OCI-LY7 (cell line): ENCODE measurements around the gene NAV2. TPM values are rescaled to one million over a fixed set of nuclear protein-coding genes. Genes with fewer than 3 reads are reported as not detected.
"Not testable (repeated sequence)": the region's sequence is repeated elsewhere in the genome, so short reads cannot be mapped to it uniquely, and the experiment has no call there.

Experiments
- BruUV-seq: library from RNA; stranded (reverse); fragments of 400-500 nt; replicated peaks from 2 replicates; lab custom pipeline; 2021; lab: Mats Ljungman, UMichigan
- CTCF ChIA-PET: fragments of 300-600 bp; sonication (Branson Sonifier 250); formaldehyde crosslinking; loops from one replicate; lab custom pipeline; 2022; ENCODE audit warnings: antibody characterized with exemption; ENCODE audit not compliant: unreplicated experiment; lab: Charles Lee
- POLR2A ChIA-PET: fragments of 300-600 bp; sonication (Branson Sonifier 250); formaldehyde crosslinking; loops from one replicate; lab custom pipeline; 2022; ENCODE audit warnings: antibody characterized with exemption; lab: Charles Lee
- DNase-seq: peaks from one replicate; pipeline ENCODE4 v3.0.0-alpha.2; 2015; ENCODE audit warnings: low spot score
- H2AFZ ChIP-seq: fragments of 200-600 bp; sonication (generic), shearing (Covaris generic); 2 replicates; pipeline ENCODE4 v1.6.1; 2014; ENCODE audit warnings: mild to moderate bottlenecking, antibody characterized with exemption, low read length, moderate library complexity
- H3K27ac ChIP-seq: fragments of 200-600 bp; sonication (generic); 2 replicates; pipeline ENCODE4 v1.5.1; 2014; ENCODE audit warnings: mixed run types, low read depth, mild to moderate bottlenecking, moderate library complexity, low read length, inconsistent platforms; ENCODE audit not compliant: poor library complexity, severe bottlenecking
- H3K36me3 ChIP-seq: fragments of 200-600 bp; sonication (generic); 2 replicates; pipeline ENCODE4 v1.6.1; 2014; ENCODE audit warnings: mild to moderate bottlenecking, antibody characterized with exemption, low read length, moderate library complexity, mixed read lengths; ENCODE audit not compliant: insufficient read depth
- H3K4me1 ChIP-seq: fragments of 200-600 bp; sonication (generic); 2 replicates; pipeline ENCODE4 v1.5.1; 2014; ENCODE audit warnings: mild to moderate bottlenecking, low read length; ENCODE audit not compliant: insufficient read depth, poor library complexity, severe bottlenecking
- H3K4me2 ChIP-seq: fragments of 200-600 bp; sonication (generic); 2 replicates; pipeline ENCODE4 v1.6.1; 2014; ENCODE audit warnings: mild to moderate bottlenecking, low read length
- H3K4me3 ChIP-seq: fragments of 200-600 bp; sonication (generic); 2 replicates; pipeline ENCODE4 v1.5.1; 2014; ENCODE audit warnings: mild to moderate bottlenecking, low read depth, low read length; ENCODE audit not compliant: poor library complexity, severe bottlenecking
- H3K79me2 ChIP-seq: fragments of 200-600 bp; sonication (generic); 2 replicates; pipeline ENCODE4 v1.6.1; 2016; ENCODE audit warnings: low read depth, mild to moderate bottlenecking, low read length, moderate library complexity, mixed read lengths; ENCODE audit not compliant: insufficient read depth
- H3K9me2 ChIP-seq: fragments of 200-600 bp; sonication (generic); 2 replicates; pipeline ENCODE4 v1.6.1; 2016; ENCODE audit warnings: mild to moderate bottlenecking, low read length, mixed read lengths; ENCODE audit not compliant: insufficient read depth
- H3K9me3 ChIP-seq: fragments of 200-600 bp; sonication (generic); 2 replicates; pipeline ENCODE4 v1.6.1; 2014; ENCODE audit warnings: mild to moderate bottlenecking, mixed run types, low read length, mixed read lengths
- H4K20me1 ChIP-seq: fragments of 200-600 bp; sonication (generic); 2 replicates; pipeline ENCODE4 v1.6.1; 2014; ENCODE audit warnings: mild to moderate bottlenecking, antibody characterized with exemption, low read length, moderate library complexity, mixed read lengths; ENCODE audit not compliant: insufficient read depth
- EZH2phosphoT487 ChIP-seq: fragments of 200-600 bp; sonication (generic); IDR thresholded peaks from 2 replicates; pipeline ENCODE4 v1.6.1; 2018; ENCODE audit warnings: low read depth, borderline replicate concordance, mild to moderate bottlenecking, mixed run types, antibody characterized with exemption, low read length, moderate library complexity, mixed read lengths
- intact Hi-C: fragments of 100-400 bp; cut with micrococcal nuclease; formaldehyde crosslinking; loops from one replicate; pipeline ENCODE4 v1.10.0; 2022; ENCODE audit not compliant: unreplicated experiment
- total RNA-seq, 2 experiments: library from RNA; depleted of rRNA in 1 of 2; stranded (reverse); fragments of >200 nt in 1 of 2; shearing (Covaris generic) in 1 of 2; gene quantifications; 2 replicates each; pipeline ENCODE4 v1.2.3, GENCODE V29; 2014 to 2022
- TF ChIP-seq, protein P1 (sequence below): fragments of 200-600 bp; sonication (generic); conservative IDR thresholded peaks from 2 replicates; pipeline ENCODE4 v1.5.1; 2014; ENCODE audit warnings: mild to moderate bottlenecking, antibody characterized with exemption, low read length, moderate library complexity, mixed read lengths

The NAV2 gene
- total RNA-seq, 2 experiments from 2014 or later: 0.06 to 0.68 TPM

DNA sequence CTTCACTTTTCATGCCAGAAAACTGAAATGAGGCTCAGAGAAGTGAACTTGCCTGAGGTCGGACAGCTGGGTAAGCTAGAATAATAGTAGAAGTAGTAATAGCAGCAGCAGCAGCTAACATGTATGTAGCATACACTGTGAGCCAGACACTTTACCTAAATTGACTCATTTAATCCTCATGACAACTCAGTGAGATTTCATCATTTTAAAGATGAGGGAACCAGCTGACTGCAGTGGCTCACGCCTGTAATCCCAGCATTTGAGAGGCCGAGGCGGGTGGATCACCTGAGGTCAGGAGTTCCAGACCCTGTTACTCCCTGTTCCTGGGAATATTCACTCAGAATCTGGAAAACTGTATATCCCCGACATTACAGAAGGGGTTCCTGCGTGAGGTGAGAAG lies 293.1 kb downstream of the NAV2 start:
- no peak for DNase-seq
- TF ChIP-seq EZH2phosphoT487: no peak
- TF ChIP-seq, protein P1, sequence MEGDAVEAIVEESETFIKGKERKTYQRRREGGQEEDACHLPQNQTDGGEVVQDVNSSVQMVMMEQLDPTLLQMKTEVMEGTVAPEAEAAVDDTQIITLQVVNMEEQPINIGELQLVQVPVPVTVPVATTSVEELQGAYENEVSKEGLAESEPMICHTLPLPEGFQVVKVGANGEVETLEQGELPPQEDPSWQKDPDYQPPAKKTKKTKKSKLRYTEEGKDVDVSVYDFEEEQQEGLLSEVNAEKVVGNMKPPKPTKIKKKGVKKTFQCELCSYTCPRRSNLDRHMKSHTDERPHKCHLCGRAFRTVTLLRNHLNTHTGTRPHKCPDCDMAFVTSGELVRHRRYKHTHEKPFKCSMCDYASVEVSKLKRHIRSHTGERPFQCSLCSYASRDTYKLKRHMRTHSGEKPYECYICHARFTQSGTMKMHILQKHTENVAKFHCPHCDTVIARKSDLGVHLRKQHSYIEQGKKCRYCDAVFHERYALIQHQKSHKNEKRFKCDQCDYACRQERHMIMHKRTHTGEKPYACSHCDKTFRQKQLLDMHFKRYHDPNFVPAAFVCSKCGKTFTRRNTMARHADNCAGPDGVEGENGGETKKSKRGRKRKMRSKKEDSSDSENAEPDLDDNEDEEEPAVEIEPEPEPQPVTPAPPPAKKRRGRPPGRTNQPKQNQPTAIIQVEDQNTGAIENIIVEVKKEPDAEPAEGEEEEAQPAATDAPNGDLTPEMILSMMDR: no peak
- H3K79me2 ChIP-seq: no peaks in the 10 kb centered on the region
- no peaks in the 10 kb centered on the region for H3K36me3 ChIP-seq
- no peak overlapping the region for H3K4me2 ChIP-seq
- no TSS peak for BruUV-seq
- H4K20me1 ChIP-seq: no peaks in the 10 kb centered on the region
- ChIA-PET POLR2A (interaction anchor here (0.8 kb wide), 1 partner anchor 177 kb away, joined by 4 read pairs; no protein-coding TSS in a partner anchor), CTCF (no interaction called here)
- H2AFZ ChIP-seq: no peak overlapping the region
- intact Hi-C loops: no loop called here
- no peaks in the 10 kb centered on the region for H3K9me2 ChIP-seq
- H3K9me3 ChIP-seq: no peaks in the 10 kb centered on the region
- H3K4me1 ChIP-seq: no peaks in the 10 kb centered on the region
- H3K4me3 ChIP-seq: no peak overlapping the region
- H3K27ac ChIP-seq: no peak overlapping the region

DNA sequence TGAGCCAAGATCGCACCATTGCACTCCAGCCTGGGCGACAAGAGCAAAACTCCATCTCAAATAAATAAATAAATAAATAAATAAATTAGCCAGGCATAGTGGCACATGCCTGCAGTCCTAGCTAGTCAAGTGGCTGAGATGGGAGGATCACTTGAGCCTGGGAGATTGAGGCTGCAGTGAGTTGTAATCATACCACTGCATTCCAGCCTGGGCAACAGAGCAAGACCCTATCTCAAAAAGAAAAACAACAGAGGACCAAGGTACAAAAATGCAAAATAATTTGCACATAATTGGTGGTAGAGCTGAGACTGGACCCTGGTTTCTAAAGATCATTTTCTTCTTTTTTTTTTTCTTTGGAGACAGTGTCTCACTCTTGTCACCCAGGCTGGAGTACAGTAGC lies 294.0 kb downstream of the NAV2 start:
- H3K79me2 ChIP-seq, BruUV-seq, CTCF ChIA-PET, H4K20me1 ChIP-seq, H3K4me1 ChIP-seq, H3K4me3 ChIP-seq, H2AFZ ChIP-seq, intact Hi-C loops, H3K27ac ChIP-seq, POLR2A ChIA-PET, H3K4me2 ChIP-seq, H3K36me3 ChIP-seq, H3K9me2 ChIP-seq, H3K9me3 ChIP-seq, DNase-seq: not testable (repeated sequence)

DNA sequence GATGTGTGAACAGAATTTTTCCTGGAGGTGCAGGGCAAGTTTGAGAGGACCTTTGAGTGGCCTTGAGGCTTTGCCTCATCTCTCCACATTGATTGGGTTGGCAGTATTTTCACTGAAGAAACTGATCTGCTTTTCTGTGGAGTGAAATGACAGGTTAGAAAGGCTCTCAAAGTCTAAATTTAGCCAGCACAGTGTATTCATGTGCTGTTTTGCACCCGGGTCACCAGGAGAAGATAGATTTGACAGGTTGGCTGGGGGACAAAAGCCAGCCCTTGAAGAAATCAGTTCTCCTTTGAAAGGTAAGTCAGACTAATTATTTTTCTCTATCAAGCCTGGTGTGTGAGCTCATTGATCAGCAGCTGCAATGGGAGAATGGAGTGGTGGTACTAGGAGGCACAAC lies 294.7 kb downstream of the NAV2 start:
- Histone ChIP-seq H3K4me1 (no peaks in the 10 kb centered on the region), H3K9me2 (no peaks in the 10 kb centered on the region), H3K9me3 (no peaks in the 10 kb centered on the region), H4K20me1 (no peaks in the 10 kb centered on the region), H3K27ac (no peak overlapping the region), H3K79me2 (no peaks in the 10 kb centered on the region), H3K4me2 (no peak overlapping the region), H3K4me3 (no peak overlapping the region), H2AFZ (no peak overlapping the region), H3K36me3 (no peaks in the 10 kb centered on the region)
- no TSS peak for BruUV-seq
- ChIA-PET CTCF (no interaction called here), POLR2A (no interaction called here)
- DNase-seq: no peak
- TF ChIP-seq EZH2phosphoT487: no peak
- TF ChIP-seq, protein P1: no peak
- intact Hi-C loops: no loop called here
